Liver (tissue), 9 donors: ENCODE measurements around the gene NUDT16L1. TPM values are rescaled to one million over a fixed set of nuclear protein-coding genes. Genes with fewer than 3 reads are reported as not detected.

Experiments
- DNase-seq: peaks from one replicate; pipeline ENCODE4 v3.0.0-alpha.2; 2017; ENCODE audit warnings: low spot score
- H3K27ac ChIP-seq, 2 donors: one replicate each; pipeline ENCODE4 v1.7.0; 2013; ENCODE audit warnings: inconsistent platforms in 2 of 2, low read length in 2 of 2, control low read depth in 1 of 2, low read depth in 1 of 2, mild to moderate bottlenecking in 1 of 2
- H3K27me3 ChIP-seq, 4 donors: one replicate each; pipeline versions ENCODE4 v1.6.1 to v1.7.0; 2013; ENCODE audit warnings: low read length in 3 of 4, inconsistent platforms in 1 of 4, mild to moderate bottlenecking in 1 of 4, moderate library complexity in 1 of 4; ENCODE audit not compliant: control insufficient read depth in 4 of 4, insufficient read depth in 4 of 4
- H3K36me3 ChIP-seq, 4 donors: one replicate each; pipeline versions ENCODE4 v1.6.1 to v1.7.0; 2013; ENCODE audit warnings: low read length in 3 of 4, mild to moderate bottlenecking in 3 of 4, low read depth in 1 of 4, moderate library complexity in 1 of 4; ENCODE audit not compliant: control insufficient read depth in 4 of 4, insufficient read depth in 3 of 4
- H3K4me1 ChIP-seq, 4 donors: one replicate each; pipeline versions ENCODE4 v1.6.1 to v1.7.0; 2013; ENCODE audit warnings: low read length in 3 of 4, mild to moderate bottlenecking in 3 of 4, moderate library complexity in 1 of 4; ENCODE audit not compliant: control insufficient read depth in 4 of 4, insufficient read depth in 4 of 4
- H3K4me3 ChIP-seq, 3 donors: one replicate each; pipeline versions ENCODE4 v1.6.1 to v1.7.0; 2013; ENCODE audit warnings: low read length in 3 of 3, control low read depth in 1 of 3, low read depth in 1 of 3, mild to moderate bottlenecking in 1 of 3
- H3K9ac ChIP-seq, 2 donors: one replicate each; pipeline ENCODE4 v1.7.0; 2013; ENCODE audit warnings: low read length in 2 of 2, mild to moderate bottlenecking in 2 of 2, moderate library complexity in 2 of 2, control low read depth in 1 of 2, low read depth in 1 of 2
- H3K9me3 ChIP-seq, 4 donors: one replicate each; pipeline versions ENCODE4 v1.6.1 to v1.7.0; 2013; ENCODE audit warnings: low read length in 3 of 4; ENCODE audit not compliant: control insufficient read depth in 4 of 4
- CTCF ChIP-seq: fragments of 150-350 bp; IDR thresholded peaks from 2 replicates; pipeline ENCODE4 v1.5.1; 2017; ENCODE audit warnings: improper control_type of control experiment, low read depth, low read length; ENCODE audit not compliant: missing input control
- FOXA1 ChIP-seq: IDR thresholded peaks from 2 replicates; pipeline ENCODE4 v1.6.1; 2016; ENCODE audit warnings: antibody characterized with exemption
- FOXA2 ChIP-seq: IDR thresholded peaks from 2 replicates; pipeline ENCODE4 v1.6.1; 2016; ENCODE audit warnings: antibody characterized with exemption
- GABPA ChIP-seq, 2 donors: IDR thresholded peaks in 1 of 2; conservative IDR thresholded peaks in 1 of 2; 2 replicates each; pipeline ENCODE4 v1.6.1; 2016; ENCODE audit warnings: antibody characterized with exemption in 2 of 2, mild to moderate bottlenecking in 1 of 2, moderate library complexity in 1 of 2
- HNF4A ChIP-seq, 2 donors: conservative IDR thresholded peaks; 2 replicates each; pipeline ENCODE4 v1.6.1; 2016; ENCODE audit warnings: antibody characterized with exemption in 2 of 2, mild to moderate bottlenecking in 2 of 2
- HNF4G ChIP-seq: IDR thresholded peaks from 2 replicates; pipeline ENCODE4 v1.6.1; 2016; ENCODE audit warnings: antibody characterized with exemption
- JUND ChIP-seq, 2 donors: IDR thresholded peaks; 2 replicates each; pipeline ENCODE4 v1.6.1; 2016; ENCODE audit warnings: antibody characterized with exemption in 2 of 2
- NR2F2 ChIP-seq: IDR thresholded peaks from 2 replicates; pipeline ENCODE4 v1.6.1; 2016; ENCODE audit warnings: antibody characterized with exemption
- RAD21 ChIP-seq, 2 donors: IDR thresholded peaks; 2 replicates each; pipeline ENCODE4 v1.6.1; 2016; ENCODE audit warnings: antibody characterized with exemption in 2 of 2, mild to moderate bottlenecking in 2 of 2
- RXRA ChIP-seq, 2 donors: IDR thresholded peaks; 2 replicates each; pipeline ENCODE4 v1.6.1; 2017 to 2018; ENCODE audit warnings: antibody characterized with exemption in 2 of 2, mild to moderate bottlenecking in 1 of 2
- TAF1 ChIP-seq: conservative IDR thresholded peaks from 2 replicates; pipeline ENCODE4 v1.6.1; 2016; ENCODE audit warnings: antibody characterized with exemption, mild to moderate bottlenecking
- YY1 ChIP-seq: IDR thresholded peaks from 2 replicates; pipeline ENCODE4 v1.6.1; 2016; ENCODE audit warnings: antibody characterized with exemption, mild to moderate bottlenecking
- WGBS: extraction: QIAGEN DNeasy Blood & Tissue Kit; methylation state at CpG from one replicate; pipeline ENCODE4 v1.1.7; 2013; 5-methylcytosine and 5-hydroxymethylcytosine counted together
- polyA plus RNA-seq, 2 donors: library from polyadenylated mRNA; stranded (reverse) in 1 of 2; unstranded in 1 of 2; fragments of 200-250 nt in 1 of 2; fragments of >200 nt in 1 of 2; fragmentation: Nextera tagmentation in 1 of 2; extraction: Ambion mirVana in 1 of 2; gene quantifications; one replicate each; pipeline versions ENCODE4 v1.2.1 to v1.2.3, GENCODE V29; 2013 to 2015
- total RNA-seq, 2 donors: library from RNA; depleted of rRNA; stranded (reverse); fragments of >200 nt; gene quantifications; one replicate each; pipeline ENCODE4 v1.2.3, GENCODE V29; 2014
- TF ChIP-seq, protein P1 (sequence below): IDR thresholded peaks from 2 replicates; pipeline ENCODE4 v1.6.1; 2016; ENCODE audit warnings: antibody characterized with exemption
- TF ChIP-seq, protein P2 (sequence below): IDR thresholded peaks from 2 replicates; pipeline ENCODE4 v1.6.1; 2016; ENCODE audit warnings: antibody characterized with exemption, mild to moderate bottlenecking
- TF ChIP-seq, protein P3 (sequence below): IDR thresholded peaks from 2 replicates; pipeline ENCODE4 v1.6.1; 2016; ENCODE audit warnings: antibody characterized with exemption
- TF ChIP-seq, protein P4 (sequence below): IDR thresholded peaks from 2 replicates; pipeline ENCODE4 v1.6.1; 2016; ENCODE audit warnings: antibody characterized with exemption
- donor health status: healthy.
- donor health status: healthy.
- donor health status: healthy.
- donor health status: healthy.
- donor health status: healthy.

Gene NUDT16L1
- total and polyA plus RNA-seq, 4 donors, result 22.4 to 43.4 (median 36.3) TPM

GRCh38 chr16:4647644-4647980, 45.8 kb upstream of the NUDT16L1 start:
- Histone ChIP-seq H3K36me3 (peaks cover 0 to 8% (median 2%) of the 10 kb centered on the region in 4 donors), H3K4me3 (no peak overlapping the region), H3K27ac (no peak overlapping the region), H3K27me3 (no peaks in the 10 kb centered on the region), H3K9me3 (no peaks in the 10 kb centered on the region), H3K4me1 (peaks cover 3 to 8% (median 6%) of the 10 kb centered on the region in 4 donors), H3K9ac (no peak overlapping the region)
- no peak for DNase-seq
- TF ChIP-seq FOXA2 (no peak), HNF4G (no peak), HNF4A (conservative IDR thresholded peaks at IDR 0.05) (no peak), CTCF (no peak), JUND (IDR thresholded peaks at IDR 0.05) (no peak), TAF1 (no peak), YY1 (no peak), RXRA (IDR thresholded peaks at IDR 0.05) (no peak), NR2F2 (no peak), GABPA (IDR thresholded peaks at IDR 0.05 in 1 of 2, conservative IDR thresholded peaks at IDR 0.05 in 1 of 2) (no peak)
- TF ChIP-seq, protein P1, sequence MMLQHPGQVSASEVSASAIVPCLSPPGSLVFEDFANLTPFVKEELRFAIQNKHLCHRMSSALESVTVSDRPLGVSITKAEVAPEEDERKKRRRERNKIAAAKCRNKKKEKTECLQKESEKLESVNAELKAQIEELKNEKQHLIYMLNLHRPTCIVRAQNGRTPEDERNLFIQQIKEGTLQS, result no peak
- TF ChIP-seq, protein P2, sequence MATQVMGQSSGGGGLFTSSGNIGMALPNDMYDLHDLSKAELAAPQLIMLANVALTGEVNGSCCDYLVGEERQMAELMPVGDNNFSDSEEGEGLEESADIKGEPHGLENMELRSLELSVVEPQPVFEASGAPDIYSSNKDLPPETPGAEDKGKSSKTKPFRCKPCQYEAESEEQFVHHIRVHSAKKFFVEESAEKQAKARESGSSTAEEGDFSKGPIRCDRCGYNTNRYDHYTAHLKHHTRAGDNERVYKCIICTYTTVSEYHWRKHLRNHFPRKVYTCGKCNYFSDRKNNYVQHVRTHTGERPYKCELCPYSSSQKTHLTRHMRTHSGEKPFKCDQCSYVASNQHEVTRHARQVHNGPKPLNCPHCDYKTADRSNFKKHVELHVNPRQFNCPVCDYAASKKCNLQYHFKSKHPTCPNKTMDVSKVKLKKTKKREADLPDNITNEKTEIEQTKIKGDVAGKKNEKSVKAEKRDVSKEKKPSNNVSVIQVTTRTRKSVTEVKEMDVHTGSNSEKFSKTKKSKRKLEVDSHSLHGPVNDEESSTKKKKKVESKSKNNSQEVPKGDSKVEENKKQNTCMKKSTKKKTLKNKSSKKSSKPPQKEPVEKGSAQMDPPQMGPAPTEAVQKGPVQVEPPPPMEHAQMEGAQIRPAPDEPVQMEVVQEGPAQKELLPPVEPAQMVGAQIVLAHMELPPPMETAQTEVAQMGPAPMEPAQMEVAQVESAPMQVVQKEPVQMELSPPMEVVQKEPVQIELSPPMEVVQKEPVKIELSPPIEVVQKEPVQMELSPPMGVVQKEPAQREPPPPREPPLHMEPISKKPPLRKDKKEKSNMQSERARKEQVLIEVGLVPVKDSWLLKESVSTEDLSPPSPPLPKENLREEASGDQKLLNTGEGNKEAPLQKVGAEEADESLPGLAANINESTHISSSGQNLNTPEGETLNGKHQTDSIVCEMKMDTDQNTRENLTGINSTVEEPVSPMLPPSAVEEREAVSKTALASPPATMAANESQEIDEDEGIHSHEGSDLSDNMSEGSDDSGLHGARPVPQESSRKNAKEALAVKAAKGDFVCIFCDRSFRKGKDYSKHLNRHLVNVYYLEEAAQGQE, result no peak
- TF ChIP-seq, protein P3, sequence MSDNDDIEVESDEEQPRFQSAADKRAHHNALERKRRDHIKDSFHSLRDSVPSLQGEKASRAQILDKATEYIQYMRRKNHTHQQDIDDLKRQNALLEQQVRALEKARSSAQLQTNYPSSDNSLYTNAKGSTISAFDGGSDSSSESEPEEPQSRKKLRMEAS, result no peak
- TF ChIP-seq, protein P4, sequence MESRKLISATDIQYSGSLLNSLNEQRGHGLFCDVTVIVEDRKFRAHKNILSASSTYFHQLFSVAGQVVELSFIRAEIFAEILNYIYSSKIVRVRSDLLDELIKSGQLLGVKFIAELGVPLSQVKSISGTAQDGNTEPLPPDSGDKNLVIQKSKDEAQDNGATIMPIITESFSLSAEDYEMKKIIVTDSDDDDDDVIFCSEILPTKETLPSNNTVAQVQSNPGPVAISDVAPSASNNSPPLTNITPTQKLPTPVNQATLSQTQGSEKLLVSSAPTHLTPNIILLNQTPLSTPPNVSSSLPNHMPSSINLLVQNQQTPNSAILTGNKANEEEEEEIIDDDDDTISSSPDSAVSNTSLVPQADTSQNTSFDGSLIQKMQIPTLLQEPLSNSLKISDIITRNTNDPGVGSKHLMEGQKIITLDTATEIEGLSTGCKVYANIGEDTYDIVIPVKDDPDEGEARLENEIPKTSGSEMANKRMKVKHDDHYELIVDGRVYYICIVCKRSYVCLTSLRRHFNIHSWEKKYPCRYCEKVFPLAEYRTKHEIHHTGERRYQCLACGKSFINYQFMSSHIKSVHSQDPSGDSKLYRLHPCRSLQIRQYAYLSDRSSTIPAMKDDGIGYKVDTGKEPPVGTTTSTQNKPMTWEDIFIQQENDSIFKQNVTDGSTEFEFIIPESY, result no peak
- WGBS, result 99% methylated on average over 8 of the region's 8 CpGs

DNA sequence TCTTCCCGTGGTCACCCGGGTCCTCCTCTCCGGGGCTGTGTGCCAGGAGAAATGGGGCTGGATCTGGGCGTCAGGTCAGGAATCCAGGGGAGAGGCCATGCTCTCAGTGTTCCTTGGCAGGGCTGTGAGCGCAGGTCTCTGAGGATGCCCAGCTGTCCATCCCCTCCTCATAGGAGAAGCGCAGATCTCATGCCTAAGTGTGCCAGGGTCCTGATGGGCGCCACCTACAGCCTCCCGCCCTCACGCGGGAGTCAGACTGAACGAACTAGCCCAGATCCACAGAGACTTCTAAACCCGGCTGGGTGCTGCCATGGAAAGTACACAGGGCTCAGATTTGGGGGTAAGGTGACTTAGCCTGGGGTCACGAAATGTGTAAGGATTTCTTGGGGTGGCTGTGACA, 44.4 kb upstream of the NUDT16L1 start:
- Histone ChIP-seq H3K4me3 (no peak overlapping the region), H3K36me3 (peaks cover 0 to 8% (median 2%) of the 10 kb centered on the region in 4 donors), H3K4me1 (peaks cover 8 to 17% (median 13%) of the 10 kb centered on the region in 4 donors), H3K9me3 (no peaks in the 10 kb centered on the region), H3K27me3 (no peaks in the 10 kb centered on the region), H3K9ac (no peak overlapping the region), H3K27ac (no peak overlapping the region)
- WGBS, result 96% methylated on average over 13 of the region's 13 CpGs
- DNase-seq, result no peak
- TF ChIP-seq HNF4G, result no peak
- no peak for TF ChIP-seq FOXA1
- no peak for TF ChIP-seq JUND (IDR thresholded peaks at IDR 0.05)
- TF ChIP-seq RAD21 (IDR thresholded peaks at IDR 0.05), result no peak
